Stimulated activated CD8-positive, alpha-beta memory T cell treated with anti-CD3 and anti-CD28 coated beads, Interleukin-7, amount 100 ng/mL, for 24 hours (primary cell): ENCODE data around the gene CAB39.
"Not testable (repeated sequence)": the region's sequence is repeated elsewhere in the genome, so short reads cannot be mapped to it uniquely, and the experiment has no call there.

Experiments
- DNase-seq: peaks from one replicate; pipeline ENCODE4 v3.0.0-alpha.2; 2020; ENCODE audit warnings: low read depth

CAB39 gene

GRCh38 chr2:230715201-230715600 is 2.6 kb downstream of the CAB39 start:
- no peak for DNase-seq

GRCh38 chr2:230716588-230716987 is 3.9 kb downstream of the CAB39 start:
- DNase-seq = no peak

GRCh38 chr2:230717600-230717999 is 5.0 kb downstream of the CAB39 start:
- DNase-seq = no peak

DNA sequence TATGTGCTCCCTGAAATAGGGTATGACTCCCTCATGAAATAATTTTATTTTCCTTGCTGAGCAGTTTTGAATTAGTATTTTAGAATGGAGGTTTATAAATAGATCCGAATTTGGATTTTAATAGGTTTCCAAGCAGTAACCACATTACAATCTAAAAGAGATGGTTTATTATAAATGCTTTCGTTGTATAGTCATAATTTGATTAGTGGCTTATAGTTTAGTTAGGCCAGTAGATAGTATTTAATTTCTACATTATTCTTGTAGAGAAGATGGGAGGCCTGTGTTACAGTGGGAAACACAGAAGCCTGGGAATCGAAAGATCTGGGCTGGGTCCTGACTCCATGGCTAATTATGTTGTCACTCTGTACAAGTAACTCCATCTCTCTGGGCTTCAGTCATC is 6.7 kb downstream of the CAB39 start:
- DNase-seq = no peak

- DNase-seq = no peak
Measured at GRCh38 chr2:230721712-230722111, 9.1 kb downstream of the CAB39 start.

- DNase-seq = no peak
Measured at GRCh38 chr2:230722207-230722885, 9.7 kb downstream of the CAB39 start.

GRCh38 chr2:230723363-230723762 is 10.7 kb downstream of the CAB39 start:
- no peak for DNase-seq

DNA sequence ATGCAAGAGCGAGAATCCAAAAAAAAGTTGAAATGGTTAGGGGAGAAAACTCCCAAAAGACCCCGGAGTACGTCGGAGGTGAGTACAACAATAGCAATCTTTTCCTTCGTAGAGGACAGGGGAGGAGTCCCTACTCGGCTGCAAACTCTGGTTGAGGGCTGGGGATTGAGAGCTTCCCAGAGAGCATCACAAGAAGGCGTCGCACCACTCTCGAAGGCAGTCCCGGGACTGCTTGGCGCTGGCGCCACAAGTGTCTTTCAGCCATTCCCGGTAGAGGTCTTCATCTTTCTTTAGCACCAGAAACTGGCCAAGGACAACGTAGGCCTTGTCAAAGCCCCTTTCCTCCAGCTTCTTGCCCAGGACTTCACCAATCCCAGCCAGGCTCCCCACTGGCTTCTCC is 12.3 kb downstream of the CAB39 start:
- not testable (repeated sequence) for DNase-seq

GRCh38 chr2:230731512-230731911 is 18.9 kb downstream of the CAB39 start:
- no peak for DNase-seq

- no peak for DNase-seq
Measured at GRCh38 chr2:230732914-230733401, 20.3 kb downstream of the CAB39 start.

GRCh38 chr2:230734247-230735175 is 21.9 kb downstream of the CAB39 start:
- DNase-seq = no peak

DNA sequence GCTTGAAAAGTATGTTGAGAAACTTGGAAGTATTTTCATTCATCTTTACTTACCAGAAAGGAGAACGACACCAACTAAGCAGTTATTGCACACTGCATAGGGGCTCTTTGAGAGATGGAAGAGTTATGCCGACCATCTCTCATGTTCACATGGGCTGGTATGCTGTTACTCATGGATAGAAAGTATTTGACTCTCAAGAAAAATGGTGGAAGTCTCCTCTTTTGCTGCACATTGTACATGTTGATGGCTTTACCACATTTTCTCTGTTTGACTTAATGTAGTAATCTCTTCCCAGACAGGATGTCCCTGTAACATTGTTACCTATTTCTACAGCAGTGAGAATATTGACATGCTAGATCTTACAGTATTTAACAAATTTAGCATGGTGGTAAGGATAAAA is 23.2 kb downstream of the CAB39 start:
- DNase-seq = no peak

DNA sequence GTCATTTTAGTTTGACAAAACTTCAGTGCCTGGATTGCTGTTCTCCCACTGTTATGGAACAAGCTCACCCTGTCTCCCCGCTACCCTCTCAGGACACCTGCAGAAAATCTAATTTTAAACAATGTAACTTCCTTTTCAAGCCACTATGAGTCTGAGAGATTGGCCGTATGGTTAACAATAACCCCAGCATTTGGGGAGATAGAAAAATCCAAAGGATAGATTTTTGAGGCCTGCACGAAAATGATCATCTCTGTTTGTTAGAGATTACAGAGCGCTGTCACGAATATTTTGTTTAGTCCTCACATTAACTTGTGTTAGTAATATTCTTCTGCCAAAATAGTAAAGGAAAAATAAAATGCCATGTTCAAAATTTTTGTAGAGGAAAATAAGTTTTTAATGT is 24.7 kb downstream of the CAB39 start:
- no peak for DNase-seq

GRCh38 chr2:230737791-230738226 is 25.2 kb downstream of the CAB39 start:
- DNase-seq = no peak

GRCh38 chr2:230738391-230738811 is 25.8 kb downstream of the CAB39 start:
- no peak for DNase-seq

DNA sequence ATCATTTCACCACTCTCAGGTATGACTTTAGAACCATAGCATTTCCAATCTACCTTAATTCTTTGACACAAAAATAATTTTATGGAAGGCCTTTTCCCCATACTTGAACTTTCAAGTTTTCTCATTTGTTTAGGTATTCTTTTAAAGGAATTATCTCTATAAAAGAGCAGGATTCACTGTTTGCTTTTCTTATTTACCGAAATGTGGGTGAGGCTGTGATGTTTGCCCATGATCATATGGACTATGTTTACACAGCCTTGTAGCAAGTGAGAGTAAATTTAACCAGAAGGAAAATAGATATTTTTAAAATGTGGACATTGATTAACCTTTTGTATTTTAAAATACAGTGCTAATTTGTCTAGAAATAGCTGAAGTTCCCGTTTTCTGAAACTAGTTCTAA is 26.3 kb downstream of the CAB39 start:
- DNase-seq = no peak

DNA sequence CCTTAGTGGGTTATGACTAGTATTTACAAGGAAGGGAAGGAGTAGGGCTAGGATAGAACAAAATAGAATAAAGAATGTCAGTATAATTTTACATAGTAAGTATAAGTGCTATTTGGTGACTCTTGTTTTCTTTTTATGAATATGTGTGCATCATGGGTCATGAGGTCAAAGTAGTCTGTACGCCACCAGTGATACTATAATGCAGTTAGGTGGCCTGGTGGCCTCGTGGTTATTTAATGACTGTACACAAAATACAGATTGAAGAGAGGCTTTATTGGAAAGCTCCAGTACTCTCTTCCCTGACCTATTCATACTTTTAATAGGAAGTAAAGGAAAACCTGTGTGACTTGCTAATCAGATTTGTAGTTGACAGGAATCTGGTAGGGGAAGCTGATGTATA is 27.3 kb downstream of the CAB39 start:
- no peak for DNase-seq

DNA sequence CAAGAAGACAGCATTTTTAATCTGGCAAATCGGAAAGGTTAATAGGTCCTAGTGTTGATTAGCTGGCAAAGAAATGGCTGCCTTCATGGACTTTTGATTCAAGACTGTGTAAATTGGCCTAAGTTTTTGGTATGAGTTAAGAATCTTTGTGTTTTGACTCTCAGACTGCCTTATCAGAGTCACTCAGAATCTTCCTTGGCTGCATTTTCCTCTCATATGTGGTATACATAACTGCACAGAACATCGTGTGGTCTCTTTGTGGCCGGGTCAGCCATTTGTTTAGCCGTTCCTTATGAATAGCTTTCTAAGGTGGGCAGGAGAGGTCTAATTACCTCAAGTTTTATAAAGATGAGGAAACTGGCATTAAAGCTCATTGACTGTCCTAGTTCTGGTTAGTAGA is 30.1 kb downstream of the CAB39 start:
- DNase-seq = no peak

DNA sequence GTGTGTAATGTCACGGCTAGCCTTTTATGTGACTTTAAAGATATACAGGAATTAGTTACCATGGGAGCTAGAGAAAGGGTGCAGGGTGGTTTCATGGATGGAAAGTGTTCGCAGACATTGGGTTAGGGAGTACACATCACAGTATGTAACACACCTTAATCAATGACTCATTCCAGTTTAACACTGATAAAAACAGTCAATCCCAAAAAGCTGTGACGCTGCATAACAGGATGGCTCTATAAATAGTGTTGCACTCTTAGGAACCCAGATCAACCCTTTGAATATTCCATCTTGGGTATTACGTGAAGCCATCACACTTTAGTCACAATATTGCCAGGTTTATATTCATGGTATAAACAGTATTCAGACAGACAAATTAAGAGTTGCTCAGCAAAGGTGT is 33.6 kb downstream of the CAB39 start:
- no peak for DNase-seq

- DNase-seq = no peak
Measured at GRCh38 chr2:230748087-230748486, 35.4 kb downstream of the CAB39 start.

- no peak for DNase-seq
Measured at GRCh38 chr2:230749111-230749510, 36.5 kb downstream of the CAB39 start.

DNA sequence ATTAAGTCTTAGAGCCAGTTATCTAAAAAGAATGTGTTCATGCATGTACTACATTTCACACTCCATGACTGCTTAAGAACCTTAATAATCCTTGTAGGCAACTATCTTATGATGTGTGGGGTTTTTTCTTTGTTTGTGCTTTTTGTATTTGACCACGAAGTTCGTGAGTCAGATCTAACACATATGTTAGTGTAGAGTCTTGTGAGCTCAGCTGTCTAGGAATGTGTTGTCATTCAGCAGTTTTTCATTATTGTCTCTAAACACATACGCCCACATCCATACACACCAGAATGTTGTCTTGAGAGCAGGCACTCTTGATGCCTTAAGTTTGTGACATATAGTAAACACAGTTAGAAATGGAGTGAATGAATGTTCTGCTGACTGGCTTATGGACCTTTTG is 38.4 kb downstream of the CAB39 start:
- no peak for DNase-seq

DNA sequence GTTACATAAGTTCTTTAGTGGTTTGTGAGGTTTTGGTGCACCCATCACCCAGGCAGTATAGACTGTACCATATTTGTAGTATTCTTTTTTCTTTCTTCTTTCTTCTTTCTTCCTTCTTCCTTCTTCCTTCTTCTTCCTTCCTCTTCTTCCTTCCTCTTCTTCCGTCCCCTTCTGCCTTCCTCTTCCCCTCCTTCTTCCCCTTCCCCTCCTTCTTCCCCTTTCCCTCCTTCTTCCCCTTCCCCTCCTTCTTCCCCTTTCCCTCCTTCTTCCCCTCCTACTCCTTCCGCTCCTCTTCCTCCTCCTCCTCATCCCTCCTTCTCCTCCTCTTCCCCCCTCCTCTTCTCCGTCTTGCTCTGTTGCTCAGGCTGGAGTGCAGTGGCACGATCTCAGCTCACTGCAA is 41.6 kb downstream of the CAB39 start:
- DNase-seq = no peak
